Thoracic aorta endothelial cell (primary cell): ENCODE results near the gene GNPDA1. TPM values are rescaled to one million over a fixed set of nuclear protein-coding genes. Genes with fewer than 3 reads are reported as not detected.

Experiments used
- total RNA-seq: library from RNA; depleted of rRNA; stranded (reverse); fragments of >200 nt; gene quantifications from 2 replicates; pipeline ENCODE4 v1.2.3, GENCODE V29; 2012

The GNPDA1 gene
- 57.6 and 60.5 TPM in 2 replicates for total RNA-seq

GRCh38 chr5:142012792-142013388 lies at the start of gene GNPDA1:
TSS of gene GNPDA1 (minus strand) at chr5:142013027. CDS start at chr5:142012035, 992 bp downstream.

GRCh38 chr5:141968914-141969608 lies 43.8 kb downstream of the GNPDA1 start, which contains the start of gene RNF14:
TSS of gene RNF14 (plus strand) at chr5:141969105. CDS start at chr5:141973589, 4,484 bp downstream.

GRCh38 chr5:141958113-141958512 lies 54.7 kb downstream of the GNPDA1 start, which contains the start of gene PCDH12:
TSS of gene PCDH12 (minus strand) at chr5:141958202. CDS start at chr5:141957851, 351 bp downstream.

Other genes starting within 250 kb of the GNPDA1 start
- 163 and 194 TPM in 2 replicates for gene PCDH1, start 134.6 kb downstream of the GNPDA1 start, total RNA-seq
- gene DELE1, start 89.2 kb downstream of the GNPDA1 start, total RNA-seq, result 60.6 and 63.8 TPM in 2 replicates
- gene PCDH12, start 54.8 kb downstream of the GNPDA1 start, total RNA-seq, result 35.1 and 38.1 TPM in 2 replicates
- 80.3 and 80.4 TPM in 2 replicates for gene RNF14, start 43.9 kb downstream of the GNPDA1 start, total RNA-seq
- 79.5 and 90.6 TPM in 2 replicates for gene NDFIP1, start 95.8 kb upstream of the GNPDA1 start, total RNA-seq